ENCODE measurements around the gene FRMD5. TPM values are rescaled to one million over a fixed set of nuclear protein-coding genes. Genes with fewer than 3 reads are reported as not detected.

The FRMD5 gene
- total RNA-seq, 1 experiment from 2014 or later: 3.9 TPM

- H3K4me1 Mint-ChIP-seq: peaks cover 17 to 24% of the 10 kb centered on the region in 2 experiments
- Histone ChIP-seq H3K4me1 (ENCODE audit: insufficient read depth, low read length) (no peaks in the 10 kb centered on the region; the same call in 1 of the 2 replicates), H3T11ph (ENCODE audit: low read length) (no peak overlapping the region), H3K23ac (ENCODE audit: insufficient read length, low read depth, low read length) (no peak overlapping the region), H4K91ac (ENCODE audit: insufficient read length, low read depth, low read length) (no peak overlapping the region), H2BK15ac (ENCODE audit: low read depth, low read length) (no peak overlapping the region), H2AFZ (ENCODE audit: low read length) (no peak overlapping the region), H3K79me2 (ENCODE audit: insufficient read depth, low read length) (no peaks in the 10 kb centered on the region), H2AK5ac (ENCODE audit: insufficient read length, low read length) (no peak overlapping the region), H3K18ac (ENCODE audit: insufficient read length, low read depth, low read length) (no peak overlapping the region), H2BK5ac (ENCODE audit: insufficient read length, low read length) (no peak overlapping the region), H4K20me1 (ENCODE audit: control insufficient read depth, insufficient read depth, insufficient read length) (no peaks in the 10 kb centered on the region), H3K27me3 (ENCODE audit: insufficient read depth, low read length) (no peaks in the 10 kb centered on the region), H3K79me1 (ENCODE audit: insufficient read depth, low read depth, low read length, poor library complexity, severe bottlenecking) (no peaks in the 10 kb centered on the region), H3K14ac (ENCODE audit: insufficient read depth, low read length) (no peak overlapping the region), H3K9me3 (ENCODE audit: control insufficient read depth, low read depth, low read length) (no peaks in the 10 kb centered on the region), H3K4me2 (ENCODE audit: insufficient read depth, insufficient read length, low read length) (no peak overlapping the region), H3K27ac (ENCODE audit: insufficient read length, low read depth, low read length) (no peak overlapping the region), H4K5ac (ENCODE audit: insufficient read length, low read depth, low read length) (no peak overlapping the region), H4K8ac (replicated peaks; ENCODE audit: insufficient read length, low read depth, low read length) (no peak overlapping the region), H3K4ac (ENCODE audit: low read depth, low read length) (no peak overlapping the region), H2BK12ac (ENCODE audit: insufficient read length, low read depth, low read length) (no peak overlapping the region), H3K56ac (ENCODE audit: insufficient read length, low read depth, low read length) (no peak overlapping the region), H2BK20ac (ENCODE audit: low read depth, low read length, poor library complexity, severe bottlenecking) (no peak overlapping the region), H3K9ac (ENCODE audit: extremely low read depth, insufficient read length, low read length) (no peak overlapping the region), H2BK120ac (ENCODE audit: low read depth, low read length, poor library complexity, severe bottlenecking) (no peak overlapping the region), H3K23me2 (ENCODE audit: insufficient read length, low read depth, low read length, poor library complexity, severe bottlenecking) (no peaks in the 10 kb centered on the region)
- H3K27ac Mint-ChIP-seq: no peak overlapping the region
- H3K27me3 Mint-ChIP-seq (ENCODE audit: low read depth): no peaks in the 10 kb centered on the region; the same call in 1 of the 2 replicates
- no peak for DNase-seq
- no peaks in the 10 kb centered on the region; a peak in 1 of 7 replicates for H3K36me3 Mint-ChIP-seq (ENCODE audit: insufficient read depth in 1 of 3, low read depth in 3 of 3)
- WGBS (ENCODE audit: extremely low coverage, insufficient read length, low lambda C conversion rate): no CpG with 5 or more reads among the region's 3 CpGs
- no peak overlapping the region for H3K4me3 Mint-ChIP-seq
- no peak for TF ChIP-seq CTCF (conservative IDR thresholded peaks at IDR 0.05)
- 0 out of 5 replicates have a peak, but pooled peaks cover 0 to 2% of the 10 kb centered on the region in 2 experiments for H3K9me3 Mint-ChIP-seq
These were observed 160.0 kb downstream of the FRMD5 start for GRCh38 chr15:44034933-44035624.
